ENCODE measurements around the gene TXNDC15.
"Not testable (repeated sequence)": the region's sequence is repeated elsewhere in the genome, so short reads cannot be mapped to it uniquely, and the experiment has no call there.

The TXNDC15 gene

GRCh38 chr5:134879456-134879855 lies 5.3 kb downstream of the TXNDC15 start:
- DNase-seq (ENCODE audit: low read depth) = no peak
- TF ChIP-seq, protein P1, sequence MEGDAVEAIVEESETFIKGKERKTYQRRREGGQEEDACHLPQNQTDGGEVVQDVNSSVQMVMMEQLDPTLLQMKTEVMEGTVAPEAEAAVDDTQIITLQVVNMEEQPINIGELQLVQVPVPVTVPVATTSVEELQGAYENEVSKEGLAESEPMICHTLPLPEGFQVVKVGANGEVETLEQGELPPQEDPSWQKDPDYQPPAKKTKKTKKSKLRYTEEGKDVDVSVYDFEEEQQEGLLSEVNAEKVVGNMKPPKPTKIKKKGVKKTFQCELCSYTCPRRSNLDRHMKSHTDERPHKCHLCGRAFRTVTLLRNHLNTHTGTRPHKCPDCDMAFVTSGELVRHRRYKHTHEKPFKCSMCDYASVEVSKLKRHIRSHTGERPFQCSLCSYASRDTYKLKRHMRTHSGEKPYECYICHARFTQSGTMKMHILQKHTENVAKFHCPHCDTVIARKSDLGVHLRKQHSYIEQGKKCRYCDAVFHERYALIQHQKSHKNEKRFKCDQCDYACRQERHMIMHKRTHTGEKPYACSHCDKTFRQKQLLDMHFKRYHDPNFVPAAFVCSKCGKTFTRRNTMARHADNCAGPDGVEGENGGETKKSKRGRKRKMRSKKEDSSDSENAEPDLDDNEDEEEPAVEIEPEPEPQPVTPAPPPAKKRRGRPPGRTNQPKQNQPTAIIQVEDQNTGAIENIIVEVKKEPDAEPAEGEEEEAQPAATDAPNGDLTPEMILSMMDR (IDR thresholded peaks at IDR 0.05; ENCODE audit: control insufficient read depth, insufficient read depth, low read depth, low read length, missing control alignments) = no peak
- no peak overlapping the region for H3K4me3 ChIP-seq (ENCODE audit: control insufficient read depth, low read depth, low read length)

DNA sequence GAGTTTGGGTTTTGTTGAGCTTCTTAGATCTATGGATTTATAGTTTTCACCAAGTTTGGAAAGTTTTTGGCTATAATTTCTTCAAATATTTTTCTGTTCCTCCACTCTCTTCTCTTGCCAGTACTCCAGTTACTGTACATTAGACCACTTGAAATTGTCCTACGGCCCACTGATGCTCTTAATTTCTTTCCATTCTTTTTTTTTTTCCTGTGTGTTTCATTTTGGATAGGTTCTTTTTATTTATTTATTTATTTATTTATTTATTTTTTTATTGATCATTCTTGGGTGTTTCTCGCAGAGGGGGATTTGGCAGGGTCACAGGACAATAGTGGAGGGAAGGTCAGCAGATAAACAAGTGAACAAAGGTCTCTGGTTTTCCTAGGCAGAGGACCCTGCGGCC lies 6.8 kb downstream of the TXNDC15 start:
- not testable (repeated sequence) for H3K4me3 ChIP-seq (ENCODE audit: control insufficient read depth, low read depth, low read length); DNase-seq (ENCODE audit: low read depth)

GRCh38 chr5:134881711-134882110 lies 7.5 kb downstream of the TXNDC15 start:
- not testable (repeated sequence) for H3K4me3 ChIP-seq (ENCODE audit: control insufficient read depth, low read depth, low read length); DNase-seq (ENCODE audit: low read depth)

- no peak for DNase-seq (ENCODE audit: low read depth)
- TF ChIP-seq, protein P1 (IDR thresholded peaks at IDR 0.05; ENCODE audit: control insufficient read depth, insufficient read depth, low read depth, low read length, missing control alignments) = no peak
- no peak overlapping the region for H3K4me3 ChIP-seq (ENCODE audit: control insufficient read depth, low read depth, low read length)
These were observed 13.5 kb downstream of the TXNDC15 start for GRCh38 chr5:134887593-134888159.

DNA sequence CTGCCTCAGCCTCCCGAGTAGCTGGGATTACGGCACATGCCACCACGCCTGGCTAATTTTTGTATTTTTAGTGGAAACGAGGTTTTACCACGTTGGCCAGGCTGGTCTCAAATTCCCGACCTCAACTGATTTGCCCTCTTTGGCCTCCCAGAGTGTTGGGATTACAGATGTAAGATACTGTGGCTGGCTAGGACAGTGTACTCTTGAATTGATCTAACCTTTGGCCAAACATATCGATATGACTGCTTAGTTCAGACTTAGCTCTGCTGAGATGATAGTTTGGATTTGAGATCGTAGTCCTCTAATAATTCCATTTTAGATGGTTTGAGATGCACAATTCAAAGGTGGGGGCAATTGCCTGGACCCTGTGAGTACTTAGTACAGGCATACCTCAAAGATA lies 15.2 kb downstream of the TXNDC15 start:
- DNase-seq (ENCODE audit: low read depth) = no peak
- no peak overlapping the region for H3K4me3 ChIP-seq (ENCODE audit: control insufficient read depth, low read depth, low read length)
- TF ChIP-seq, protein P1 (IDR thresholded peaks at IDR 0.05; ENCODE audit: control insufficient read depth, insufficient read depth, low read depth, low read length, missing control alignments) = no peak

- DNase-seq (ENCODE audit: low read depth) = no peak
- TF ChIP-seq, protein P1 (IDR thresholded peaks at IDR 0.05; ENCODE audit: control insufficient read depth, insufficient read depth, low read depth, low read length, missing control alignments) = no peak
- no peak overlapping the region for H3K4me3 ChIP-seq (ENCODE audit: control insufficient read depth, low read depth, low read length)
These were observed 17.3 kb downstream of the TXNDC15 start for GRCh38 chr5:134891473-134891872.

DNA sequence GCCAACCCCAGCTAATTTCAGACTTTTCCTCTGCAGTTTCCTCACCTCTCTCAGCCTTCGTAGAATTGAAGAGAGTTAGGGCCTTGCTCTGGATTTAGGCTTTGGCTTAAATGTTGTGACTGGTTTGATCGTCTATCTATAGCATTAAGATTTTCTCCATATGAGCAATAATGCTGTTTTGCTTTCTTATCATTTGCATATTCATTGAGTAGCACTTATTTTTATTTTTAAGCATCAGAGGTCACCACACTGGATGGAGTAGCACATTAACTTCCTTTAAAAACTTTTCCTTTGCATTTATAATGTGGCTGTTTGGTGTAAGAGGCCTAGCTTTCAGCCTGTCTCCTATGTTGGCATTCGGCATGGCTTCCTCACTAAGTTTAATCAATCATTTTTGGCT lies 18.1 kb downstream of the TXNDC15 start:
- no peak overlapping the region for H3K4me3 ChIP-seq (ENCODE audit: control insufficient read depth, low read depth, low read length)
- TF ChIP-seq, protein P1 (IDR thresholded peaks at IDR 0.05; ENCODE audit: control insufficient read depth, insufficient read depth, low read depth, low read length, missing control alignments) = no peak
- DNase-seq (ENCODE audit: low read depth) = no peak

DNA sequence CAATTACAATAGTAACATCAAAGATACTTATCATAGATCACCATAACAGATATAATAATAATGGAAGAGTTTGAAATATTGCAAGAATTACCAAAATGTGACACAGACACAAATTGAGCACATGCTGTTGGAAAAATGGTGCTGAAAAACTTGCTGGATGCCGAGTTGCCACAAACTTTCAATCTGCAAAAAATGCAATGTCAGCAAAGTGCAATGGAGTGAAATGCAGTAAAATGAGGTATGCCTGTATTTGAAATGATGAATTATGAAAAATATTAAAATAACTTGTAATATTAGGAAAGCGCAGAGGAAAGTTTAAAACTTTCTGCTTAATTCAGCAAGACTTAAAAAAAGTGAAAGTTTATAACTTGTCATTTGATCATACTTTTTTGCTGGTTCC lies 18.8 kb downstream of the TXNDC15 start:
- no peak for DNase-seq (ENCODE audit: low read depth)
- no peak overlapping the region for H3K4me3 ChIP-seq (ENCODE audit: control insufficient read depth, low read depth, low read length)
- TF ChIP-seq, protein P1 (IDR thresholded peaks at IDR 0.05; ENCODE audit: control insufficient read depth, insufficient read depth, low read depth, low read length, missing control alignments) = no peak
